AG09319 (cell line): ENCODE data around the gene COMP.

ENCODE experiments used
- DNase-seq: peaks from one replicate; pipeline ENCODE4 v3.0.0-alpha.2; 2010; ENCODE audit warnings: low read depth; ENCODE audit errors: extremely low read depth
- CTCF ChIP-seq: IDR thresholded peaks from 2 replicates; pipeline ENCODE4 v1.5.1; 2011; ENCODE audit warnings: low read depth, mild to moderate bottlenecking, inconsistent platforms, low read length, moderate library complexity

COMP gene

GRCh38 chr19:18776288-18776594 lies 14.9 kb downstream of the COMP start:
- TF ChIP-seq CTCF = peak; percentile 47
- no peak for DNase-seq

- DNase-seq = no peak
- no peak for TF ChIP-seq CTCF
Observed at GRCh38 chr19:18775586-18776287, 15.4 kb downstream of the COMP start.

- DNase-seq = no peak
- no peak for TF ChIP-seq CTCF
Observed at GRCh38 chr19:18774782-18775444, 16.2 kb downstream of the COMP start.

- TF ChIP-seq CTCF = no peak
Observed at GRCh38 chr19:18774107-18774506, 17.0 kb downstream of the COMP start.

GRCh38 chr19:18773682-18774081 lies 17.4 kb downstream of the COMP start:
- no peak for DNase-seq
- no peak for TF ChIP-seq CTCF

More at GRCh38 chr19:18774107-18774506, 17.0 kb downstream of the COMP start:
- DNase-seq = no peak

GRCh38 chr19:18772620-18773587 lies 18.2 kb downstream of the COMP start:
- no peak for TF ChIP-seq CTCF
- DNase-seq = no peak
